NCI-H446 treated with DMSO at 0.1 percent for 48 hours (cell line): ENCODE results near the gene PSMD6.

Experiments
- DNase-seq: peaks from one replicate; lab custom pipeline; 2025; lab: John Stamatoyannopoulos, UW

The PSMD6 gene

GRCh38 chr3:64046592-64046991, 23.3 kb upstream of the PSMD6 start:
- no peak for DNase-seq

GRCh38 chr3:64042952-64043351, 19.7 kb upstream of the PSMD6 start:
- DNase-seq: no peak

- DNase-seq: no peak
These were observed 16.9 kb upstream of the PSMD6 start for GRCh38 chr3:64039981-64040733.

DNA sequence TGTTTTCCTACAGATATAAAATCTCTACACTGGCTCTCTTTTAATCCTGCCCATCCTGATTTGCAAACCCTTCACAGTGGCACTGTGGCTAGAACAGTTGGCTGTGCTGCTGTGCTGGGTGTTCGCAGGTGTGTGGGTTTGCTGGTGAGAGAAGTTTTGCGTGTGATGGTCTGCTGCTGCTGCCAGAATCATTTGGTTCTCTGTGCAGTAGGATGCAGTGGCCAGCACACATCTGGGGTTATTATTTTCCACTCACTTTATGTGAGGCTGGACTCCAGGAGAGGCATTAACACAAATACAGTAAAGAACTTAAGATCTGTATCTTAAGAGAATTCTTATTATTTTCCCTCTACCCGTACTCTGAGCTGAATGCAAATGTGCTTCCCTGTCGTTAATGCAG, 16.0 kb upstream of the PSMD6 start:
- DNase-seq: no peak

GRCh38 chr3:64038253-64038767, 15.0 kb upstream of the PSMD6 start:
- no peak for DNase-seq

DNA sequence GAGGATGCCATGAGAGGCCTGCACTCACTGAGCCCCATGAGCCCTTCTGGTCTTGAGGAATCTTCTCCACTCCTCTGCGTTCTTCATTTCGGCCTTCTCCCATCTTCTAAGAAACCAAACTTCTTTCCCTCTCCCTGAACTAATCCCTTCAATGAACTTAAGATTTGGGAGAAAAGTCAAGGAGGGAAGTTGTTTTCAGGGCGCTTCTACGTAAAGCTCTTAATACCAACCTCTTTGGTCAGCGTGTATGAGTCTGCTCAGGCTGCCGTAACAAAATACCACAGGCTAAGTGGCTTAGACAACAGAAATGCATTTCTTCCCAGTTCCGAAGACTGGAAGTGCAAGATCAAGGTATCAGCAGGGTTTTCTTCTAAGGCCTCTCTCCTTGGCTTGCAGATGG, 13.8 kb upstream of the PSMD6 start:
- no peak for DNase-seq

- no peak for DNase-seq
These were observed 9.8 kb upstream of the PSMD6 start for GRCh38 chr3:64033069-64033468.

- peak; percentile 7 for DNase-seq
These were observed 8.5 kb upstream of the PSMD6 start for GRCh38 chr3:64031540-64032508.

DNA sequence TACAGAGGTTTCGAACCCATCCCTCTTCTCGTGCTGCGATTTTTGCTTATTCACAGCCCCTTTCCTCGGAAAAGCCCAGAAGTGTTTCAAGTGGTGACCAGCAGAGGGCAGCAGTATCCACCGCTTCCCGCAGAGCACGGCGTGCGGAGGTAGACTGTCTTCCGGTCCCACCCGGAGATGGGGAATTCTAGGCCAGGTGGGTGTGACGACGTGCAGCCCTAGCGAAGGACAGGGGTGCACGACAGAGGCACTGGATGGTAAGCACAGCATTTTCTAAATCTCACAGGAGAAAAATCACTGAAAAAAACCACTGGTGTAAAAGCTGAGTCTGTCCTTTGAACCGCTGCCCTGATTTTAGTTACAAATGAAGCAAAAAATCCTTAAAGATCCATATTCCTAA, 7.4 kb upstream of the PSMD6 start:
- DNase-seq: peak; percentile 8

GRCh38 chr3:64029287-64029686, 6.0 kb upstream of the PSMD6 start:
- DNase-seq: no peak

DNA sequence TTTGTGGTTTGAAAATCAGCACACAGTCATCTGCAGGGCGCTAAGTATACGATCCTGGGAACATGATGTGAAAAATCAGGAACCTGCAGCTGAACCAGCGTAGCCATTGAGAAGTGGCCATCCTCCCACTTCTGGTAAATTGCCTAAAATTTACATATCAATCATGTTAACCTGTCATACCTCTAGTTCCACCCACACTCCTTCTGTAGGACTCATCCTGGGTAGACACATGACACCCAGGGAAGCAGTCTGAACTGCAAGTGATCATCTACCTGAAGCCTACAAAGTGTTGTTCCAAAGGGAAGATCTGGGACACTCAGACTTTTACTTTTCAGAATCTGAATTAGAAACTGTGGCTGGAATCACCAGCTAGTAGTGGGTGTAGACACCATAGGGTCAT, 5.5 kb upstream of the PSMD6 start:
- DNase-seq: no peak

DNA sequence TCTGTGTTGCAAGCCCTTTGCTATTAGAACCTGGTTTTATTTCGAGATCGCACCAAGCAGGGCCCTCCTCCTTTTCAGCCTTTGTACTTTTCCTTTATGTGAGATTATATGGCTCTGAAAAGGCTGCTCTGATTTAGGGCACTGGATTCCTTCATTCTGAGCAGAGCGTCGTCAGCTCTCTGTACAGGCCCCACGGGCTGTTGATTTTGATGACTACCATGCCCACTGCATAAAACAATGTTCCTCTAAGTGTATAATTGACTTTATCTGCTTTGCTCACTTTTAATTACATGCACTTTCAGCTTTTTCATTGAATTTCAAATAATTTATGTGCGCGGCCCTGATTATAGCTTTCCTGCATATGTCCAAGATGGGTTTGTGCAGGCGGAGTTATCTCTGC, 4.4 kb upstream of the PSMD6 start:
- DNase-seq: no peak

DNA sequence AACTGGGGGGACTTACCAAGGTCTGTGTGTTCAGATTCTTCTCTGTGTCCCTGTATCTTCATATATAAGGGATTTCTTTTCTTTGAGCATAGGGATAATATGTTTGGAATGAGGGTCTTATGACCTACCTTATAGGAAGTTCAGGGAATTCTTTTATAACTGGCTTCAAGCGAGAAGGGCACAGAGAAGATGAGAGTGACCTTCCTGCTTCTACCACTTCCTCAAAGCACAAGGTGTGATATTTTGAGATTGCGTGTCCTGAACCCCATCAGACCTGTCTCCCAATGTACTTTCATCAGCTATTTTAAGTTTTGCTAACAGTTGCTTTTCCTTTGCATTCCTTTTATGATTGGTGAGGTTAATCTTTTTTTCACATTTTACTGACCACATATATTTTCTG, 3.1 kb upstream of the PSMD6 start:
- no peak for DNase-seq

GRCh38 chr3:64023861-64024223, 548 bp upstream of the PSMD6 start:
- no peak for DNase-seq

DNA sequence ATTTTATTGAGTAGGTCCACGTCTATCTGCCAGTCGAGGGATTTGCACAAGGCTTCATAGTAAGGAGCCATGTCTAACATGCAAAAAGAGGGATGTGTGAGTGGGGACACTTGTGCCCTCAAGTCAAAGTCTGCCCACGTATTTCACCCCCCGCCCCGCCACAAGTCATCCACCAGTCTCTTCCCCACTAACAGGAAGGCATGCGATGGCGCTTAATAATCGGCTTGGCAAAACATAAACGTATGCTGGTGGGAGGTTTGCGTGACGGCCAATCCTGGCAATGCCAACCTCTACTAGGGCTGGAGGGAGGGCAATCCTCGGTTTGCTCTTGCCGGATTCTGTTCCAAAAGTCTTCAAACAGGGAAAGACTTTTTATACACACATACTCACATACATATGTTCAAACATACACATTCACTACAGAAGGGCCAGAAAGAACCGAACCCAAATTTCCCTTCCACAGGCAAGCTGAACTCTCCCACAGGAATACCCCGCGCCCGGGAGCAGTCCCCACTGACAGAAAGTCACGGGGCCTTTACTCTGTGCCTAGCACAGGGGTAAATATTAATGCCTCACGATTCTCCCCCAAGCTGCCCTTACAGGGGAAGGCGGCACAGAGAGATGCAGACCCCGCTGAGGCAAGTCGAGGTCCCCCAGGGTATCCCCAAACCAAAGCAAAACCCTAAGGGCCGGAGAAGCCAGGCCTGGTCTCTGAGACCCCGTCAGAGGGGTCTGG, 675 bp downstream of the PSMD6 start:
- no peak for DNase-seq

- no peak for DNase-seq
These were observed 1.4 kb downstream of the PSMD6 start for GRCh38 chr3:64021922-64022321.

GRCh38 chr3:64019879-64020278, 3.4 kb downstream of the PSMD6 start:
- no peak for DNase-seq

DNA sequence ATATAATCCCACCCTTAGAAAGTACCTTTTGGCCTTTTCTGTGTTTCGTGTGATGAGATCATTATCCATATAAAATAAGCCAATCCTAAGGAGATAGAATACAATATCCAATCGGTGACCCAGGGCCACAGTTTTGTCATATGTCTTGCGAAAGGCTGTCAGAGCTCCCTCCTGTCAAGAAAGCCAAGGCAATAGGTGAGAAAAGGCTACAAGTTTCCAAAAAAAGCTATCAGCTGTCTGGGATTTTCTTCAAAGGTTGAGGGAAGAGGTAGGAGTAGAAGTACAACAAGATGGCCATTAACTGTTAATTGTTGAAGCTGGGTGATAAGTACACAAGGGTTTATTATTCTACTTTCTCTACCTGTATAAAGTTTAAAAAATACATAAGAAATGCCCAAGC, 4.0 kb downstream of the PSMD6 start:
- DNase-seq: no peak

DNA sequence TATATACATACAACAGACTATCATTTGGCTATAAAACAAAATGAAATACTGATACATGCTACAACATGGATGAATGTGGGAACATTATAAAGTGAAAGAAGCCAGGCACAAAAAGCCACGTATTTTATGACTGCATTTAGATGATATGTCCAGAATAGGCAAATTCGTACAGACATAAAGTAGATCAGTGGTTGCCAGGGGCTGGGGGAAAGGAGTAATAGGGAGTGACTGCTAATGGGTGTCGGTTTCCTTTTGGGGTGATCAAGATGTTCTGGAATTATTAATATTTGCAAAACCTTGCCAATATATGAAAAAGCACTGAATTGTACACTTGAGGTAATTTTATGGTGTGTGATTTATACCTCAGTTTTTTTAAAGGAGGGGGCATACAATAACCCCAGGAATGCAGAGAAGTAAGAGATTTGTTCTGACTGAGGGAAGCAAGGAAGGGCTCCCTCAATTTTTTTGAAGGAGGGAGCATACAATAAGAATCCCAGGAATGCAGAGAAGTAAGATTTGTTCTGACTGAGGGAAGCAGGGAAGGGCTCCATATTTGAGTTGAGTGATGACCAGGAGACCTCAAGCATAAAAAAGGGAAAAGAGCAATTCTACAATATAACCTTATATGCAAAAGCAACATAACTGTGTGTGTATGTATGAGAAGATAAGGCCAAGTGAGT, 6.2 kb downstream of the PSMD6 start:
- no peak for DNase-seq

DNA sequence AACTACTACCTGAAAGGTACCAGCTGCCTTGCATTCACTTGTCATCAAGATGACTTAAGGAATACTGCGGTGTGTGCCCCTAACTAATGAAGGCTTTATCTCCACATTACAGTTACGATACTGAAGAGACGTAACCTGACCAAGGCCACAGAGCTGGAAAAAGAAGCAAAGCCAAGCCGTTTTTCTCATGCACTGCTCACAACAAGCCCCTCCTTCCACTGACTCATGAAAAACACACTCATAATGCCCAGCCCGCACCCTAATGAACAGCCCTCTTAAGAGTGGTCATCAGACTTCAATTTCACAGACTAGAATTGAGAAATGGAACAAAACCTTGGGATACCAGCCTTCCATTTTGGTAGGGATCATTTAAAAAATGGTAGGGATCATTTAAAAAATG, 11.6 kb downstream of the PSMD6 start:
- no peak for DNase-seq

DNA sequence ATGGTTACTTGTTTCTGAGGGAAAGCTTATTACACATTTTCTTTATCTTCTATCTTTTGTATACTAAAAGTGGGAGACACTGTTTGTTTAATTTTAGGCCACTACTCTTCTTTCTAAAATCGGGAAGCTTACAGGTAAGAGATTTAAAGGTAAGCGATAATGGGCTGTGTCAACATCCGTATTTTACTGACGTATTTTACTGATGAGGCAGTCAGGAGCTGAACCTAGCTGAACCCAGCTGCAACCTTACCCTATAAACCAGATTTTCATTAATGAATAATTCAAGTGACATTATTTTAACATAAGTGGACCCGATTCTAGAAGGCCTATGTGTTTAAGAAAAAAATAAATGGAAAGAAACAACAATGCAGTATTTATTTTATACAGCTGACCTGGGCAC, 13.1 kb downstream of the PSMD6 start:
- no peak for DNase-seq

DNA sequence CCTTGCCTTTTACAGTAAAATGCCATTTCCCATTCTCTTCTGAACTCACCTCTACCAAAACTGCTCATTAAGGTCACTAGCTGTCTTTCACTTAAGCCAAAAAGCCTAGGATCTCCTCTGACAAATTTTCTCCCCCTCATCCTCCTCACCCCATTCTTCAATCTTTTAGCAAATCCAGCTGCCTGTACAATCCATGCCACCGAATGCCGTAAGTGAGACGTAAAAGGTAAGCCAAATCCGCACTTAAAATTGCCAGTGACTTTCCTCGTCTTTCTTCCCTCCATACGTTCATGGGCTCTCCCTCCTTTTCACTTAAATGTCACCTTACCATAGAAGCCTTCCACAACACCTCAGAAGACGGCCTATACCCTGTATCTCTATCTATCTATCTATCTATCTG, 13.8 kb downstream of the PSMD6 start:
- no peak for DNase-seq
